Activated T-cell treated with anti-CD3 and anti-CD28 coated beads, Interleukin-2, amount 50 U/mL, for 1 hour (primary cell): ENCODE measurements around the gene CBX8.

Experiments used
- DNase-seq: peaks from one replicate; pipeline ENCODE4 v3.0.0-alpha.2; 2020

Gene CBX8

DNA sequence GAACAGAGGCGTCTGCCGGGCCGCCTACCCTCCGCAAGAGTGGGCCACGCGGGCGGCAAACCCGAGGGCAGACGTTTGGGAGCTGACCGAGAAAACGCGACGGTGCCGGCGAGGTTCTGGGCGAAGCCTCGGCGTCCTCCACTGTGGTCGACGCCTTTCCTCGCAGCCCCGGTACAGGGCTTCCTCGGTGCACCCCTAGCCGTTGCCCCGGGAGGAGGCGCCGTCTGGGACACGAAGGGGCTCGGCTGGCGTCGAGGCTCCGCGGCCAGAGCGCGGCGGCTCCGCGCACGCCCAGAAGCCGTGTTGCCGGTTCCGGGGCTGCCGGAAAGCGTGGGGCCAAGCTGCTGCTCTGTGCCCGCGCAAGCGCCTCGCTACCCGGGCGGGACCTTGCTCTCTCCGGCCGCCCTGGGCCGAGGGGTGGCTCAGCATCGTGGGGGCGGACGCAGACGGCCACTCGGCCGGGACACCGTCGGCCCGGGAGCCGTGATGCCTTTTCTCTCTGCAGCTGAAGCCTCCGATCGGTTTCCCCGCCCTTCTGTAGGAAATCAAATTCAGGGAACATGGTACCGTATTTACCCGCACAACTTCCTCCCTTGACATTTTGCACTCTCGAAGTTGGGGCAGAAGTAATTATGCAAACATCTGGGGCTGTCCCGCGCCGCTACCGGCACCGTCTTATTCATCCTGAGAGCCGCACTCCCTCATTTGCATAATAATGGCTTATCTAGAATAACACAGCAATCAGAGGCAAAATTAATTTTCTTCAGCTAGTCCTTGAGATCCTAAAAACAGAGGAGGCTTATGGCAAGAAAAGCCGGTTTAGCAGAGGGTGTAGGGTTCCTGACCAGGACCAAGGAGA, 7.3 kb upstream of the CBX8 start:
- peak; percentile 52 for DNase-seq

GRCh38 chr17:79803421-79803996, 6.6 kb upstream of the CBX8 start:
- no peak for DNase-seq

DNA sequence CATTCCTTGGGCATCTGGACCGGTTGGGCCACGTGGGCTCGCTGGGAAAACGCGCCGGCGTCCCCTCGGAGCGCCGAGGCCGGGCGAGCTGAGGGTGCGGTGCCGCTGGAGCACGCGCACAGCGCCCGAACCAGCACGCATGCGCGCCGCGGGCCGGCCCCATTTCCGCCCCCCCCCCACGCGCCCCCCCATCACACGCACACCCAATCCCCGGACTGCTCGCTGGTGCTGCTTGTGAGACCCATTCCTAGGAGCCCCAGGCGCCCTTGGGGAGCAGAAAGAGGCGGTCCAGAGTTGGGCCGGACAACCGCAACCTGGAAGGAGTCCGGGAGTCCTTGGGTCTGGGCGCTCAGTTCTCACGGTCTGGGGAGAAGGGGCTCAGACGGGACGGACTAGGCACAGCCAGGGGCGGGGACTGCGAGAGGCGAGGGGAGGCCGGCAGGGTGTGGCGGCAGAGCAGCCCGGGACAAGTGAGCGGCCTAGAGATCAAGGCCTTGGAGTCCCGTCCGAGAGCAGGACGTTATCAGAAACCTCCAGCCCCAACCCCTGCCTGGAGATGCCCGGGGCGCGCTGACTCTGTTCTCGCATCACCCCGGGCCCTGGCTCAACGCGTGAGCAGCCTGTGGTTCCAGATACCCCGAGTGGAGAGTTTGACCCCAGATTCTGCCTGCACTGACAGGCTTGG, 6.0 kb upstream of the CBX8 start:
- no peak for DNase-seq

DNA sequence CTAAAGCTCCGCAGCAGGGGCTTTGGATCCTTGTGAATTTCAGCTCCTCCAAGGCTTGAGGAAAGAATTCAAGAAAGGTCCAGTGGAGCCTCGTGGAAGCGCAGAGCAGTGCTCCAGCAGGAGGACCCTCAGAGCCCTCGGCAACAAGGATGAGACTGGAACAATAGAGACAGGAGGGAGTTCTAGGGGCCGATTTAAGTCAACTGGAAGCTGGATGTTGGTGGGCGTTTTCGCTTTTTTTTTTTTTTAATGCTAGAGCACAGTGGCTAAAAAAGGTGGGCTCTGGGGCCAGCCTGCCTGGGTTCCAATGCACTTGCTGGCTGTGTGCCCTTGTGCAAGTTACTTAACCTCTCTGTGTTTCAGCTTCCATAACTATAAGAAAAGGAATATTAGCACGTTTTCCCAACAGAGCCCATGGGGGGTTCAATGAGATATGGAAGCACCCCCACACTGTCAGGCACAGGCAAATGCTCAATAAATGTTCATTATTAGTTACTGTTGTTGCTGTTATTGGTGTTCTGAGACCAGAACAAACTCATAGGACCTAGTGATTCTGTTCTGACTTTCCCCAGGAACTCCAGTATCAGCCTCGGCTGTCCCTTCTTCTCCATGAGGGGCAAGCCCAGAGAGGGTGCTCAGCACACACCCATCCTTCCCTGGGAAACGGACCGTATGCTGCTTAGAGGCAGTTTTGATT, 5.3 kb upstream of the CBX8 start:
- no peak for DNase-seq

GRCh38 chr17:79801156-79802038, 4.5 kb upstream of the CBX8 start:
- peak; percentile 34 for DNase-seq

GRCh38 chr17:79800325-79801155, 3.7 kb upstream of the CBX8 start:
- peak; percentile 57 for DNase-seq

GRCh38 chr17:79799538-79800324, 2.9 kb upstream of the CBX8 start:
- peak; percentile 31 for DNase-seq

- peak; percentile 33 for DNase-seq
These were observed 2.3 kb upstream of the CBX8 start for GRCh38 chr17:79799174-79799537.

DNA sequence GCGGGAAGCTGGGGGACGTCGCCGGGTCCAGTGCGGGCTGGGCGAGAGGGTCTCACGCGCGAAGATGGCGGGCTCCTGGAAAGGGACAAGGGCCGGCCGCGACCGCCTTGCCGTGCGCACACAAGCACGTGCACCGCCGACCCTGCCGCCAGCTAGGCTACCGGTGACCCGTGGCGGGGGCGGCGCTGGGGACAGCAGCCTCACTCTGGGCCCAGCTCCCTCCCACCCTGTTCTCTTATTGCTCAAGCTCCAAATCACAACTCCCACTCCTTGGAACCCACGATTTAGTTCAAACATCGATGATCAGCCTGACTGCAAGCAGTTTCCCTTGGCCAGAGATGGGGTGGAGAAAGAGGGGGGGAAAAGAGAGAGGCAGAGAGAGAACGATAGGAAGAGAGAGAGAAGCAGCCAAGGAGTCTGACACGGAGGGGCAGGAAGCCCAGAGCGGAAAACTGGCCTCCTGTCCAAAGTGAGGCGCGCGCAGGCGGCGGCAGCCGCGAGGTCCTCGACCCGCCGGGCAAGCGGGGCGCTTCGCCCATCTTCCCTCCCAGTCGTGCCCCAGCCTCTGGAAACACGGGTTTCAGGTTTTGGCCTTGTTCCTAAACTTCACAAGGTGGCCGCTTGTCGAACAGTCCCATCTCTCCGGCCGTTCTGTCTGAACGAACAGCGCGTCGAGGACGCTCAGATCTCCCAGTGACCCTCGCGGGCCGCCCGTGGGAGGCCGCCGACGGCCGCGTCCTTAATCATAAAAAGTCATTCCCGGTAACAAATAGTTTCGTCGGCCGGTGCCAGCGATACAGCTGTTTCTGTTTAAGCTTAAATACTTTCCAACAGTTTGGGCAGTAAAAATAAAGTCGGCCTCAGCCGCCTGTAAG, 1.7 kb upstream of the CBX8 start:
- DNase-seq, result peak; percentile 50

- peak; percentile 46 for DNase-seq
These were observed 818 bp upstream of the CBX8 start for GRCh38 chr17:79797492-79798298.

- DNase-seq, result no peak
These were observed 474 bp downstream of the CBX8 start for GRCh38 chr17:79796444-79796762.

DNA sequence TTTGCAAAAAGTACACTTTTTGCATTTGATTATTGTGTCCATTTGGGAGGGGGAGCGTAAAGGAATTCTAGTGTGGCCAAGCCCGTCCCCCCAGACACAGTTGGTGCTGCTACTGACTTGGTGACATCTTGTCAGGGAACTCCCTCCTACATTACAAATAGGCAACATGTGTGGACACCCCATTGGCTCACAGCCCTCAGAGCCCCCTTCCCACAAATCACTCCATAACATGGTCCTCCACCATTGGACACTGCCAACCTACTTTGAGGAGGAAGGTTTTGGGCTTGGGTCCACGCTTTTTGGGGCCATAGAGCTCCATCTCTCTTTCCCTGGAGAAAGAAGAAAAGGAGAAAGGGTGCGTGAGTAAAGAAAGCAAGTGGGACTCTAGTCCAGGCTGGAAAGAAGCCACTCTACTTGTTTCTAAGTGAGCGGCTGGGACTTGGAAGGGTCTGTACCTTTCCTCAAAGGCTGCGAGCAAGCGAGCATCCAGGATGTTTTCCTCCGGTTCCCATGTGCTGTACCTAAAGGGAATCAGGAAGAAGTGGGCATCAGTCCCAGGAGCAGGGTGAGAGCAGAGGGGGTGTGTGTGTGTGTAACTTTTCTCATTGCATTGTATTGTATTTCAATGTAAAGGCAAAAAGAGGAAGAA, 958 bp downstream of the CBX8 start:
- DNase-seq, result no peak

DNA sequence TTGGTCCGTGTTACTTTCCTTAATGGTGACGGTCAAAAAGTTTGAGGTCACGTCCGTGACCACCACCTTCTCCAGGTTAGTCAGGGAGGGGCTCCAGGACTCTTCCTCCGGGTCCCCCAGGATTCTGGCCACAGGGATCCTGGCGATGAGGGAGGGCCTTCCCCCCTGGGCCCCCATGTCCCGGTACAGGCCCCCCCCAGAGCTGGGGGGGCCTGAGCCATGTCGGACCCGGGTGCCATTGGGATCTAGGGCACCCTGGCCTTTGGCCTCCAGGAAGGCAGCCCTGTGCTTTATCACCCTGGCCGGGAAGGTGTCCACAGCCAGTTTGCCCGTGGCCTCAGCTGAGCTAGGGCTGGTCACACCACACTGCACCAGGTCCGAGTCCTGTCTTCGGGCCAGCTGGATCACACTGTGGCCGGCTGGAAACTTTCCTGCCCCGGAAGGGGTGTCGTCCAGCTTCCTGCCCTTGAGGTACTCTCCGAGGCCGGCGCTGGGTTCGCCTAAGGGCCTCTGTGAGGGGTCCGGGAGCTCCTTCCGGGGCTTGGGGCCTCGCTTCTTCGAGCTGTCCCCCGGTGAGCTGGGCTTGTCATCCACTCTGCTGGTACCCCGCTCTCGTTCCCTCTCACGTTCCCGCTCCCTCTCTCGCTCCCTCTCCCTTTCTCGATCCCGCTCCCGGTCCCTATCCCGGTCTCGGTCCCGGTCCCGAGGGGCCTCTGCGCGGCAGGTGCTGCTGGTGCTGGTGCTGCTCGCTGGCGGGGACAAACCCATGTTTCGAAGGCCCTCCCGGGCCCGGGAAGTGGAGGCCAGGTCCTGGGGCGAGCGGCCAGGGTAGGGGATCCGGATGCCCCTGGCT, 2.0 kb downstream of the CBX8 start:
- no peak for DNase-seq

- no peak for DNase-seq
These were observed 3.0 kb downstream of the CBX8 start for GRCh38 chr17:79793924-79794304.

GRCh38 chr17:79792984-79793923, 3.6 kb downstream of the CBX8 start:
- no peak for DNase-seq

- no peak for DNase-seq
These were observed 4.5 kb downstream of the CBX8 start for GRCh38 chr17:79792341-79792871.
